Inflammatory macrophage treated with lipopolysaccharide for 4 hours (primary cell): Measurements from ENCODE around the gene RBL1.
"Not testable (repeated sequence)": the region's sequence is repeated elsewhere in the genome, so short reads cannot be mapped to it uniquely, and the experiment has no call there.

Experiments
- DNase-seq: peaks from one replicate; pipeline ENCODE4 v3.0.0-alpha.2; 2020

The RBL1 gene

GRCh38 chr20:36992802-36993334 lies 102.9 kb downstream of the RBL1 start:
- no peak for DNase-seq

DNA sequence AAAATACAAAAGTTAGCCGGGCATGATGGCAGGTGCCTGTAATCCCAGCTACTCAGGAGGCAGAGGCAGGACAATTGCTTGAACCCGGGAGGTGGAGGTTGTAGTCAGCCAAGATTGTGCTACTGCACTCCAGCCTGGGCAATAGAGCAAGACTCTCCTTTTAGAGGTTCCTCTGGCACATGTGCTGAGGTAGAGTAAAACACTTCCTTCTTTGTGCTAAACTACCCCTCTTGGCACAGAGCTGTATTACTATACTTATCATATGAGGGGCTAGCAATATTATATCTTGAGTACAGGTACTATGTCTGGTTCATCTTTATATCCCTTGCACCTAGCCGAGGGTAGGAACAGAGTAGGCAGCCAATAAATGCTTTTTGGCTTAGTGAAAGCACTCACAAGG lies 104.1 kb downstream of the RBL1 start:
- DNase-seq: no peak

- DNase-seq: peak; percentile 61
These were observed 106.0 kb downstream of the RBL1 start for GRCh38 chr20:36989797-36990196.

- peak; percentile 51 for DNase-seq
These were observed 107.3 kb downstream of the RBL1 start for GRCh38 chr20:36988494-36988966.

GRCh38 chr20:36984257-36984638 lies 111.5 kb downstream of the RBL1 start:
- DNase-seq: no peak

DNA sequence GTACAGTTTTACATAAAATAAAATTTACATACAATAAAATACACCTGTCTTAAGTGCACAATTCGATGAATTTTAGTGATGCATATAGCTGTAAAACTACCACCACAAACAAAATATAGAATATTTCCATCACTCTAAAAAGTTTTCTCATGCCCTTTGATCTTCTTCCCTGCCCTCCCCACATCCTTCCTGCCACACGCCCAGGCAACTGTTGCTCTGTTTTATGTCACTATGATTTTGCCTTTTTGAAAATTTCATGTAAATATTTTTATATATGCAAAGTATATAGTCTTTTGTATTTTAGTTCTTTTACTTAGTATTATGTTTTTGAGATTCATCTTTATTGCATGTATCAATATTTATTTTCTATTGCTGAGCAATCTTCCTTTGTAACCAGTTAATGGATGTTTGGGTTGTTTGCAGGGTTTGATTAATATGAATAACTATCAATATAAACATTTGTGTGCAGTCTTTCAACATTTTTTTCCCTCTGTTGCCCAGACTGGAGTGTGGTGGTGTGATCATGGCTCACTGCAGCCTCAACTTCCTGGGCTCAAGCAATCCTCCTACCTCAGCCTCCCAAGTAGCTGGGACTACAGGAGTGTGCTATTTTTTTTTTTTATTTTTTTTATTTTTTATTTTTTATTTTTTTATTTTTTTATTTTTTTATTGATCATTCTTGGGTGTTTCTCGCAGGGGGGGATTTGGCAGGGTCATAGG lies 120.5 kb downstream of the RBL1 start:
- no peak for DNase-seq

- no peak for DNase-seq
These were observed 121.1 kb downstream of the RBL1 start for GRCh38 chr20:36974660-36975059.

GRCh38 chr20:36971103-36971502 lies 124.7 kb downstream of the RBL1 start:
- no peak for DNase-seq

DNA sequence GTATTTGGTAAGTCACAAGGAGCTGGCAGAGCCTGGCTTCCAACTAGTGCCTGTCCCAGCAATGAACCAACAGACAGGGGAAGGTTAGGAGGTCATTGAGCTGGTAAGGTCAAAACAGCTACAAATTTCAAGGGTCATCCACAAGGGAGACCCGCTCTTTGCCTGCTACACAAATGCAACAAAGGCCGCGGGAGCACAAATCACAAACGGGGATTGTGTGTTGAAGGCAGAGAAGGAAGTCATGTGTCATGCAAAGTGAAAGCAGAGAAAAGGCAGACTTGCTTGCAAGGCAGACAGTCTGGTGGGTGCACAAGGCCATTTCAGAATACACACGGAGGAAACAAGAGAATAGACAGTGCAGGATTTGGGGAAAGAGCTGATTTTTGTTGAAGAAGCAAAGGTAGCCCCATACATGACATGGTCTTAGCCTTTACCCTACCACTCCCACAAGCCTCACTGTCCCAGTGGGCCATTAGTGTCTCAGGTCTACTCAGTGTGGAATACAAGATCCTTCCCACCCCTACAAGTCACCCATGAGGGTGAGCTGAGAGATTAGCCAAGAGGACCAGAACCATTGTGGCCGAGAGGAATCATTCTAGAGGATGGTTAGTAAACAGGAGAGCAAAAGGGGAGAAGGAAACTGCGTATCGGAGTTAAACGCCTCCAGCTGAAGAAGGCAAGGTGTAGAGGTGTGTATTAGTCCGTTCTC lies 126.2 kb downstream of the RBL1 start:
- peak; percentile 73 for DNase-seq

DNA sequence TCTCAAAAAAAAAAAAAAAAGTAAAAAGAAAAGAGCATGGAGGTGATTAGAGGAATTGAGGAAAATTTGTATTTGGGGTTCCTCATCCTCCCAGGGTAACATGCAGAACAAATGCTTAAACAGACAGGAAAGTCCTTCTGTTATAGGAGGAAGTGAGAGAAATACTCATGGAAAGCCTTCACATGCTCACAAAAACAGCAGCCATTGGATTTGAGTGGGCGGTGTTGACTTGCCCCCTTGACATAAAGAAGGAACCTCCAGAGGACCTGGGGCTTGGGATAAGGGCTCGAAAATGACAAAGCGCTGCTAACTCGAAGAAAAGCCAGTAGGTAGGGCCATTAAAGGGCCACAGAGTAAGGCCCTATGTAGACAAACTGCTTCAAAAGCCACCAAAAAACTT lies 126.7 kb downstream of the RBL1 start:
- peak; percentile 87 for DNase-seq

DNA sequence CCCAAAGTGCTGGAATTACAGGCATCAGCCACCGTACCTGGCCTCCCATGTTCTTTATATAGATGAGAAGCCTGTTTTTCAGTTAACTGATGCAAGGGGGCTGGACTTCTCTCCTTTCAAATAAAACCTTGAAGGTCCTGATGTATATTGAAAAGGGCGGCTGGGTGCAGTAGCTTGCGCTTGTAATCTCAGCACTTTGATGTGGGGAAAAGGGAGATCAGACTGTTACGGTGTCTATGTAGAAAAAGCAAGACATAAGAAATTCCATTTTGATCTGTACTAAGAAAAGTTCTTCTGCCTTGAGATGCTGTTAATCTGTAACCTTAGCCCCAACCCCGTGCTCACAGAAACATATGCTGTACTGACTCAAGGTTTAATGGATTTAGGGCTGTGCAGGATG lies 128.2 kb downstream of the RBL1 start:
- DNase-seq: no peak

DNA sequence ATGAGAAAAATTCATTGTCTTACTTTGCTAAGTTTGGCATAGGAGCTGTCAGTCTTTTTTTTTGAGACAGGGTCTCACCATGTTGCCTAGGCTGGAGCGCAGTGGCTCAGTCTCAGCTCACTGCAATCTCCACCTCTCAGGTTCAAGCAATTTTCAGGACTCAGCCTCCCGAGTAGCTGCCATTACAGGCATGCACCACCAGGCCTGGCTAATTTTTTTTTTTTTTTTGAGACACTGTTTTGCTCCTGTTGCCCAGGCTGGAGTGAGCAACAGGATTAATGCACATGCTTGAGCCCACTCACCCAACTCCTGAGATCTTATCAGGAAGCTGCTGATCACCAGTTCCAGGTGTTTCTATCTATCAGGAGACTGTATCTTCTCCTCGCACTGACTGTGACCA lies 128.8 kb downstream of the RBL1 start:
- not testable (repeated sequence) for DNase-seq

- DNase-seq: not testable (repeated sequence)
These were observed 133.3 kb downstream of the RBL1 start for GRCh38 chr20:36962354-36962941.

GRCh38 chr20:36959242-36959641 lies 136.6 kb downstream of the RBL1 start:
- no peak for DNase-seq

GRCh38 chr20:36957875-36958667 lies 137.7 kb downstream of the RBL1 start:
- DNase-seq: peak; percentile 95

DNA sequence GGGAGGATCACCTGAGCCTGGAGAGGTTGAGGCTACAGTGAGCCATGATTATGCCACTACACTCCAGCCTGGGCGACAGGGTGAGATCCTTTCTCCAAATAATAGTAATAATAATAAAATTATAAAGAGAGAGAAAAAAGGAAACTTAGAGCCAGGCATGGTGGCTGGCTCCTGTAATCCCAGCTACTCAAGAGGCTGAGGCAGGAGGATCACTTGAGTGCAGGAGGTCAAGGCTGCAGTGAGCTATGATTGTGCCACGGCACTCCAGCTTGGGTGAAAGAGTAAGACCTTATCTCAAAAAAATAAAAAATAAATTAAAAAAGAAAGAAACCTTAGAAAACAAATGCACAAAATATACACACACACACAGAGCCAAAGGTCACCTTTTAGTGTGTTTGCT lies 139.1 kb downstream of the RBL1 start:
- DNase-seq: no peak

DNA sequence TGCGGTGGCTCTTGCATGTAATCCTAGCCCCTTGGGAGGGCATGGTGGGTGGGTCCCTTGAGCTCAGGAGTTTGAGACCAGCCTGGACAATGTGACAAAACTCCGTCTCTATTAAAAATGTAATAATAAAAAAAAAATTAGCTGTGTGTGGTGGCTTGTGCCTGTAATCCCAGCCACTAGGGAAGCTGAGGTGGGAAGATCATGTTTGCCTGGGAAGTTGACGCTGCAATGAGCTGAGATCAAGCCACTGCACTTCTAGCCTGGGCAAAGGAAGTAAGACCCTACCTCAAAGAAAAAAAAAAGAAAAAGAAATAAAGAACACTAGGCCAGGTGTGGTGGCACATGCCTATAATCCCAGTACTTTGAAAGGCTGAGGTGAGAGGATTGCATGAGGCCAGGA lies 139.8 kb downstream of the RBL1 start:
- DNase-seq: no peak

GRCh38 chr20:36951979-36952738 lies 143.6 kb downstream of the RBL1 start:
- no peak for DNase-seq

DNA sequence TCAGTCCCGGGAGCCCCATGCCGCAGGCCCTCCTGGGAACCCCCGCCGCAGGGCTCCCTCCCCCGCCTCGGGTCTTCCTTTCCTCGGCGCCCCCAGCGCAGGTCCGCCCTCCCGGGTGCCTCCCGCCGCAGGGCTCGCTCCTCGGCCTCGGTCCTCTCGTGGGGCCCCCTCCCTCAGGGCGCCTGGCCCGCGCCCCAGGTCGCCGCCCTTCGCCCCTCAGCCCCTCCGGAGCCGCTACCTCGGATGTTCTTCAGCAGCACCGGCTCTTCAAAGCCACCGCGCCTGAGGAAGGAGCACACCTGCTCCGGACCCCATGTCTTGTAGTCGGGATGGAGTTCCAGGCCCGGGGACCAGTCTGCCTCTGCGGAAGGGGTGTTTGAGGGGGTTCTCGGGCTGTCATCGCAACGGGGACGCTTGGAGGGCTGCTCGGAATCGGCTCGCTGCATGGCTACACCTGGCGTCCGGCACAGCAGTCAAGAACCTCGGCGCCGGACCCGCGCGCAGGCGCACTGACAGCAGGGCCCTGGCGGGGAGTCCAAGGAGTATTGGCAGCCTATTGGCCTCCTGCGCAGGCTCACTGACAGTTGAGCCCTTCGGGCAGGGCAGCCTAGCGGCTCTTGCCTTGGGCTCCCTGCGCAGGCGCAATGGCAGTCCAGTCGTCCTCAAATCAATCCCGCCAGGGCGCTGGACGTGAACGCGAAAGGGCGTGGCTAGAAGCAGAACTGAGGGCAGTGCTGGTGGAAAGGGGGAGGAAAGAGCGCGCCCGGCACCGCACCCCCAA lies 144.4 kb downstream of the RBL1 start, which contains the start of gene SAMHD1:
SAMHD1 (minus strand) TSS at position 511 of the 781 bp plus-strand sequence; CDS start at position 446, 65 bp downstream.
- peak; percentile 100 for DNase-seq

DNA sequence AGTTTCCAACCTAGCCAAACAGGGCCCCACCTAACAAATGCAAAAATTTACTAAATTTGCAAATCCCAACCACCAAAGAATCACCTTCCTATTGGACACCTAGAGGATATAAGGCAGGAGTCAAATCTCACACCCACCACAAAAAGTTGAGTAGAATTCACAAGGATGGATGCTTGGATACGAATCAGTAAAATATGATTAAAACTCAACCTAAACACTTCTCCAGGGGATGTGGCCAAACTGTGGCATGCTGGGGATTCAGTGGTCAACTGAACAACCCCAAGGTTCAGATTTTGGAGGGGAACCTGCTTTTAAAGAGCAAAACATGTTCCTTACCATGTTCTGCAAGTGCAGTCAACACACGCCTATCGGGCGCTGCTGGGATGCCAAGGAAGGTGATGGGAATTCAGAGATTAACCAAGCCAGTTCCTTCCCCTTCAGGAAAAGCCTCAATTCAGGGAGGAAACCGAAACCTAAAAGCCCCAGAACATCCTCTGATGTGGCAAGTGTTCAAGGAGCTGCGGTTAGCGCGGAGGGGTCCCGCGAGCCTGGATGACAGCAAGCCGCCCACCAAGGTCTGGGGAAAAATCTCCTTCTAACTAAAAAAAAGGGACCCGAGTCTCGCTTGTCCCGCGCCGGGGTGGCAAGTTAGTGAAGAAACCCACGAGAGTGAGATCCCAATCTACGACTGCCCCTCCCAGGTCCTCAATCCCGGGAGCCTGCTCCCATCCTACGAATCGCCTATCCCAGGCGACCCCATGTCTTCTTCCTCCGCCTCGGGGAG lies 145.2 kb downstream of the RBL1 start:
- DNase-seq: peak; percentile 90
